Spinal cord (tissue), 10 donors: Measurements from ENCODE around the gene WBP1L. TPM values are rescaled to one million over a fixed set of nuclear protein-coding genes. Genes with fewer than 3 reads are reported as not detected.
A peak's percentile ranks its signal among the peaks of the same experiment; 100 is the strongest.
"Not testable (repeated sequence)": the region's sequence is repeated elsewhere in the genome, so short reads cannot be mapped to it uniquely, and the experiment has no call there.

Experiments
- DNase-seq, 6 donors: peaks; one replicate each; pipeline versions ENCODE4 v3.0.0 to v3.0.0-alpha.2; 2013 to 2015; ENCODE audit warnings: low spot score in 6 of 6, low read depth in 4 of 6
- H3K27ac ChIP-seq: one replicate; pipeline ENCODE4 v1.5.1; 2013; ENCODE audit warnings: low read depth, low read length, control low read depth
- H3K27me3 ChIP-seq: one replicate; pipeline ENCODE4 v1.6.1; 2013; ENCODE audit warnings: low read length; ENCODE audit not compliant: control insufficient read depth, insufficient read depth
- H3K36me3 ChIP-seq: one replicate; pipeline ENCODE4 v1.6.1; 2013; ENCODE audit warnings: low read length; ENCODE audit not compliant: control insufficient read depth, insufficient read depth
- H3K4me1 ChIP-seq: one replicate; pipeline ENCODE4 v1.6.1; 2013; ENCODE audit warnings: low read length; ENCODE audit not compliant: control insufficient read depth, insufficient read depth
- H3K4me3 ChIP-seq: one replicate; pipeline ENCODE4 v1.5.1; 2013; ENCODE audit warnings: low read depth, low read length, control low read depth
- H3K9me3 ChIP-seq: one replicate; pipeline ENCODE4 v1.6.1; 2013; ENCODE audit warnings: low read length; ENCODE audit not compliant: control insufficient read depth, insufficient read depth
- WGBS: methylation state at CpG from one replicate; pipeline ENCODE4 v1.1.5; 2013; ENCODE audit warnings: missing lambda C conversion rate; ENCODE audit not compliant: insufficient coverage; 5-methylcytosine and 5-hydroxymethylcytosine counted together
- long read RNA-seq, 4 donors: transcript quantifications; one replicate each; lab custom pipeline, GENCODE V29; 2026
- polyA plus RNA-seq, 2 donors: library from polyadenylated mRNA; unstranded; fragments of 120-200 nt; gene quantifications; one replicate each; pipeline ENCODE4 v1.2.1, GENCODE V29; 2013; ENCODE audit not compliant: insufficient read length in 2 of 2
- total RNA-seq, 2 donors: library from RNA; depleted of rRNA in 1 of 2; stranded (reverse); fragments of 120-200 nt in 1 of 2; fragments of >200 nt in 1 of 2; gene quantifications; one replicate each; pipeline versions ENCODE4 v1.2.3 to v1.2.4, GENCODE V29; 2013 to 2014
- donor health status: healthy.

The WBP1L gene
- total RNA-seq = 10 to 100 TPM; 39.8 to 55.1 TPM
- 10 to 100 TPM; 45.6 to 52.8 TPM for polyA plus RNA-seq
- long read RNA-seq, donor 1, full-length matches to known transcripts = 14 of 95 reads
- long read RNA-seq, donor 1, partial matches to known transcripts = 81 of 95 reads
- long read RNA-seq, donor 1, other reads (novel, unspliced or antisense) = 0 of 95 reads
- long read RNA-seq, donor 2, full-length matches to known transcripts = 3 of 8 reads
- long read RNA-seq, donor 2, partial matches to known transcripts = 5 of 8 reads
- long read RNA-seq, donor 2, other reads (novel, unspliced or antisense) = 0 of 8 reads
- long read RNA-seq, donor 3, partial matches to known transcripts = 0 of 4 reads
- long read RNA-seq, donor 3, other reads (novel, unspliced or antisense) = 0 of 4 reads
- long read RNA-seq, donor 4, full-length matches to known transcripts = 7 of 7 reads
- long read RNA-seq, donor 4, partial matches to known transcripts = 0 of 7 reads
- long read RNA-seq, donor 4, other reads (novel, unspliced or antisense) = 0 of 7 reads

GRCh38 chr10:102743588-102744373, at the start of gene WBP1L:
Gene WBP1L (plus strand): TSS chr10:102743948. CDS start chr10:102744054, 106 bp downstream.
- peak within 1 kb of the TSS; percentile 91 for H3K27ac ChIP-seq

GRCh38 chr10:102695401-102695800, 48.3 kb upstream of the WBP1L start:
- H3K4me3 ChIP-seq, H3K9me3 ChIP-seq, H3K27ac ChIP-seq: not testable (repeated sequence)

More at GRCh38 chr10:102743588-102744373, at the start of gene WBP1L:
- peak; percentile 99 to 100 (median 100) for DNase-seq
- under 1% methylated on average over 36 of the region's 37 CpGs for WGBS
- peaks cover 16% of the 10 kb centered on the region for H3K4me1 ChIP-seq
- H3K36me3 ChIP-seq = peaks cover 2% of the 10 kb centered on the region
- H3K27me3 ChIP-seq = no peaks in the 10 kb centered on the region
- H3K9me3 ChIP-seq = no peaks in the 10 kb centered on the region
- peak within 1 kb of the TSS; percentile 99 for H3K4me3 ChIP-seq

GRCh38 chr10:102696736-102697135, 47.0 kb upstream of the WBP1L start:
- Histone ChIP-seq H3K4me1 (no peaks in the 10 kb centered on the region), H3K27me3 (no peaks in the 10 kb centered on the region), H3K9me3 (no peaks in the 10 kb centered on the region), H3K27ac (no peak overlapping the region), H3K4me3 (no peak overlapping the region), H3K36me3 (peaks cover 45% of the 10 kb centered on the region)
- DNase-seq = no peak
- 100% methylated on average over 1 of the region's 3 CpGs for WGBS

More at GRCh38 chr10:102695401-102695800, 48.3 kb upstream of the WBP1L start:
- not testable (repeated sequence) for H3K4me1 ChIP-seq, H3K27me3 ChIP-seq, DNase-seq
- peaks cover 45% of the 10 kb centered on the region for H3K36me3 ChIP-seq
- 94% methylated on average over 8 of the region's 10 CpGs for WGBS

GRCh38 chr10:102698894-102699293, 44.9 kb upstream of the WBP1L start:
- Histone ChIP-seq H3K27me3 (no peaks in the 10 kb centered on the region), H3K4me3 (no peak overlapping the region), H3K4me1 (no peaks in the 10 kb centered on the region), H3K36me3 (peaks cover 43% of the 10 kb centered on the region), H3K9me3 (no peaks in the 10 kb centered on the region), H3K27ac (no peak overlapping the region)
- 100% methylated on average over 1 of the region's 2 CpGs for WGBS
- no peak for DNase-seq

- Histone ChIP-seq H3K4me3 (no peak overlapping the region), H3K9me3 (no peaks in the 10 kb centered on the region), H3K27ac (no peak overlapping the region), H3K36me3 (peaks cover 32% of the 10 kb centered on the region), H3K27me3 (no peaks in the 10 kb centered on the region), H3K4me1 (no peaks in the 10 kb centered on the region)
- WGBS = no CpG with 5 or more reads among the region's 3 CpGs
- DNase-seq = no peak
Observed at GRCh38 chr10:102701272-102701671, 42.5 kb upstream of the WBP1L start.

GRCh38 chr10:102701796-102702195, 42.0 kb upstream of the WBP1L start:
- Histone ChIP-seq H3K4me1 (no peaks in the 10 kb centered on the region), H3K27ac (no peak overlapping the region), H3K9me3 (no peaks in the 10 kb centered on the region), H3K4me3 (no peak overlapping the region), H3K36me3 (peaks cover 27% of the 10 kb centered on the region), H3K27me3 (no peaks in the 10 kb centered on the region)
- WGBS = no CpG with 5 or more reads among the region's 3 CpGs
- DNase-seq = no peak

GRCh38 chr10:102702742-102703141, 41.0 kb upstream of the WBP1L start:
- no CpG with 5 or more reads among the region's 2 CpGs for WGBS
- Histone ChIP-seq H3K4me1 (no peaks in the 10 kb centered on the region), H3K9me3 (no peaks in the 10 kb centered on the region), H3K27me3 (no peaks in the 10 kb centered on the region), H3K27ac (no peak overlapping the region), H3K36me3 (peaks cover 23% of the 10 kb centered on the region), H3K4me3 (no peak overlapping the region)
- DNase-seq = no peak

- no peaks in the 10 kb centered on the region for H3K4me1 ChIP-seq
- 100% methylated on average over 4 of the region's 6 CpGs for WGBS
- H3K4me3 ChIP-seq = no peak overlapping the region
- no peaks in the 10 kb centered on the region for H3K27me3 ChIP-seq
- peaks cover 8% of the 10 kb centered on the region for H3K36me3 ChIP-seq
- no peak overlapping the region for H3K27ac ChIP-seq
- no peaks in the 10 kb centered on the region for H3K9me3 ChIP-seq
- DNase-seq = no peak
Observed at GRCh38 chr10:102704915-102705314, 38.8 kb upstream of the WBP1L start.

GRCh38 chr10:102705531-102705930, 38.2 kb upstream of the WBP1L start:
- DNase-seq = no peak
- Histone ChIP-seq H3K9me3 (no peaks in the 10 kb centered on the region), H3K36me3 (peaks cover 6% of the 10 kb centered on the region), H3K4me3 (no peak overlapping the region), H3K27ac (no peak overlapping the region), H3K4me1 (no peaks in the 10 kb centered on the region), H3K27me3 (no peaks in the 10 kb centered on the region)
- WGBS = no CpG with 5 or more reads among the region's 2 CpGs
